Fibroblast of the aortic adventitia (primary cell): ENCODE results near the gene LHX6. TPM values are rescaled to one million over a fixed set of nuclear protein-coding genes. Genes with fewer than 3 reads are reported as not detected.

Source experiments
- DNase-seq: peaks from one replicate; pipeline ENCODE4 v3.0.0-alpha.2; 2010; ENCODE audit warnings: low read depth
- H3K4me3 ChIP-seq: 2 replicates; pipeline ENCODE4 v1.5.1; 2011; ENCODE audit warnings: low read depth, mild to moderate bottlenecking, control low read depth, low read length, moderate library complexity
- CTCF ChIP-seq: IDR thresholded peaks from 2 replicates; pipeline ENCODE4 v1.5.1; 2011; ENCODE audit warnings: mild to moderate bottlenecking, low read length, control low read depth, inconsistent platforms; ENCODE audit not compliant: insufficient read depth
- total RNA-seq: library from RNA; depleted of rRNA; stranded (reverse); fragments of >200 nt; gene quantifications from 2 replicates; pipeline ENCODE4 v1.2.3, GENCODE V29; 2012; ENCODE audit warnings: low replicate concordance

LHX6 gene
- total RNA-seq, 1 donor = not detected

GRCh38 chr9:122212473-122213004, 16.2 kb downstream of the LHX6 start:
- no peak overlapping the region for H3K4me3 ChIP-seq
- TF ChIP-seq CTCF = no peak
- no peak for DNase-seq

DNA sequence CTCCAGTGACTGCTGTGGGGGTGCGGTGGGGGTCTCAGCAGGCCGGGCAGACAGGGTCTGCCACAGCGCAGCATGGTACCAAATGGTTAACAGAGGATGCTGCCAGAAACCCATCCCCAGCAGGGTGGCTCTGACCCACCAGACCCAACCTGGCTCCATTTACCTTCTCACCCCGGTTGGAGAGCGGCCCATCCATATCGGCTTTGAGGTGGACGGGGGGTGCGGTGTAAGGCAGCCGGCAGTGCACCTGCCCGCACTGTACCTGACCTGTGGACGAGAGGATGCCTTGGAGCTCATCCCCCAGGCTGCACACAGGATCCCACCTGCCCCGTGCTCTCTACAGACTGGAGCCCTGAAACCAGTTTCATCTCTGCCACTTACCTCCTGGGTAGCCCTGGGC, 19.3 kb downstream of the LHX6 start:
- DNase-seq = no peak
- H3K4me3 ChIP-seq = no peak overlapping the region
- TF ChIP-seq CTCF = no peak

DNA sequence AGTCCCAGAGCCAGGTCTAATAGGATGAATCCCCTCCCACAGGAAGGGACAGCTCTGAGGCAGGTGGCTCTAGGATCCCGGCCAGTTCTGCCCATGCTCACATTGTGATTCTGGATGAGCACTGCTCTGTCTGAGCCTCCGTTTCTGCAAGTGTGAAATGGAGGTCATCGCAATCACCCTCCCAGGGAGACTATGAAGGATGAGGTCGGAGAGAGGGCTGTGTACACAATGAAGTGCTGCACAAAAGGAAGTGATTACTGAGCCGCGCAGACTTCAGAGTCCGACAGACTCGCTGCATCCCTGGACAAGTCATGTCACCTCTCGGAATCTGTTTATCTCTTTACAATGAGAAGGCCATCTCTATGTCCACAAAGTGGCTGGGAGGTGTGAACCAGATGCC, 21.7 kb downstream of the LHX6 start:
- DNase-seq = no peak
- no peak for TF ChIP-seq CTCF
- no peak overlapping the region for H3K4me3 ChIP-seq

GRCh38 chr9:122206118-122207046, 22.4 kb downstream of the LHX6 start:
- peak; percentile 71 for DNase-seq
- H3K4me3 ChIP-seq = no peak overlapping the region

DNA sequence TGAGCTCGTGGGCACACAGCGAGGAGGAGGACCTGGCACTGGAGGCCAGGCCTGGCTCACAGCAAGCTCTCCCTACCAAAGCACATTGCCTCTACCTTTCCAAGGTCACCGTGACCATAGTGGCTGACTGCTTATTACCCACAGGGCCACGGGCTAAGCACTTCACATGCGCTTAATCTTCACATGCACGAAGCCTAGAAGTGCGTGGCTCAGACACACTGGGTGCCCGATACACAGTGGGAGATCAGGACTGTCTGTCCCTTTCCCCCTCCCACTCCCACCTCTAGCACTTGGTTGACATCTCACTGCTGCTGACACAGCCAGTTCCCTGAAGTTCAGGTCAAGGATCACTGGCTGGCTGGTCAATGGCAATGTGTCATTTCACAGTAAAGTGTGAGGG, 23.6 kb downstream of the LHX6 start:
- TF ChIP-seq CTCF = no peak
- H3K4me3 ChIP-seq = no peak overlapping the region
- no peak for DNase-seq

More at GRCh38 chr9:122206118-122207046, 22.4 kb downstream of the LHX6 start:
- no peak for TF ChIP-seq CTCF

DNA sequence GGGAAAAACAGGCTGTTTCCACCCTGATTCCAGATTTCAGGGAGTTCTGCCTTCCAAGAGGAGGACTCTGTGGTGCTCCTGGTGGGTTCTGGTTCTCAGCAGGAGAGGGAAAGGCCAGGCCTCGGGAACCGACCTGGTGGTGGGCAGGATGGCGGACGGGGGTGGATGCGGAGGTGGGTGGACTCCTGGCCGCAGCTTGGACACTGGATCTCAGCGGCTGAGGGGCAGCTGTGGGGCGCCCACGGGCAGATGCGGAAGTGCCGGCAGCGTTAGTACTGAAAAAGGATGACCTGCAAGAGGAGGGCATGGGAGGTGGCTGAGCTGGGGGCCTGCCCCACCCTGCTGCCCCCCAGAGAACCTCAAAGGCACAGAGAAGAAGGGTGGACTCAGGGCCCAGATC, 24.3 kb downstream of the LHX6 start:
- H3K4me3 ChIP-seq = no peak overlapping the region
- TF ChIP-seq CTCF = no peak
- no peak for DNase-seq
